ENCODE data around the gene PIERCE2. TPM values are rescaled to one million over a fixed set of nuclear protein-coding genes. Genes with fewer than 3 reads are reported as not detected.

PIERCE2 gene
- total and polyA plus RNA-seq, 2 donors (not counting 1 experiment from before 2014, with no cell fraction given): 3.1 to 3.2 TPM

DNA sequence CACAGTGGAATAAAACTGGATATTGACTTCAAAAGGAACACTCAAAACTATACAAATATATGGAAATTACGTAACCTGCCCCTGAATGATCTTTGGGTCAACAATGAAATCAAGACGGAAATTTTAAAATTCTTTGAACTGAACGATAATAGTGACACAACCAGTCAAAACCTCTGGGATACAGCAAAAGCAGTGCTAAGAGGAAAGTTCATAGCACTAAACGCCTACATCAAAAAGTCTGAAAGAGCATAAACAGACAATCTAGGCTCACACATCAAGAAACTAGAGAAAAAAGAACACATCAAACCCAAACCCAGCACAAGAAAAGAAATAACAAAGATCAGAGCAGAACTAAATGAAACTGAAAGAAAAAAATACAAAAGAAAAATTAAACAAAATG lies 53.2 kb downstream of the PIERCE2 start:
- Histone ChIP-seq H3K79me2 (ENCODE audit: control insufficient read depth, insufficient read depth, low read length) (no peaks in the 10 kb centered on the region), H3K4me1 (ENCODE audit: control insufficient read depth, extremely low read depth, insufficient read depth, low read length) (no peaks in the 10 kb centered on the region), H3K4me3 (replicated peaks in 1 of 4; ENCODE audit: control extremely low read depth in 1 of 4, insufficient read depth in 1 of 4, low read depth in 3 of 4, low read length in 4 of 4) (no peak overlapping the region), H4K20me1 (ENCODE audit: control insufficient read depth, extremely low read depth, insufficient read depth, low read length) (no peaks in the 10 kb centered on the region), H3K27me3 (ENCODE audit: control insufficient read depth, insufficient read depth, low read length) (no peaks in the 10 kb centered on the region), H3K27ac (ENCODE audit: insufficient read depth, low read length) (no peak overlapping the region), H3K4me2 (ENCODE audit: extremely low read depth, insufficient read depth, low read length) (no peak overlapping the region), H2AFZ (ENCODE audit: low read length) (no peak overlapping the region), H3K9me3 (ENCODE audit: control insufficient read depth, insufficient read depth, low read depth, low read length) (no peaks in the 10 kb centered on the region), H3K36me3 (ENCODE audit: control insufficient read depth, insufficient read depth, low read length) (no peaks in the 10 kb centered on the region), H3K9ac (ENCODE audit: insufficient read depth, low read length) (no peak overlapping the region)
- TF ChIP-seq, protein P1, sequence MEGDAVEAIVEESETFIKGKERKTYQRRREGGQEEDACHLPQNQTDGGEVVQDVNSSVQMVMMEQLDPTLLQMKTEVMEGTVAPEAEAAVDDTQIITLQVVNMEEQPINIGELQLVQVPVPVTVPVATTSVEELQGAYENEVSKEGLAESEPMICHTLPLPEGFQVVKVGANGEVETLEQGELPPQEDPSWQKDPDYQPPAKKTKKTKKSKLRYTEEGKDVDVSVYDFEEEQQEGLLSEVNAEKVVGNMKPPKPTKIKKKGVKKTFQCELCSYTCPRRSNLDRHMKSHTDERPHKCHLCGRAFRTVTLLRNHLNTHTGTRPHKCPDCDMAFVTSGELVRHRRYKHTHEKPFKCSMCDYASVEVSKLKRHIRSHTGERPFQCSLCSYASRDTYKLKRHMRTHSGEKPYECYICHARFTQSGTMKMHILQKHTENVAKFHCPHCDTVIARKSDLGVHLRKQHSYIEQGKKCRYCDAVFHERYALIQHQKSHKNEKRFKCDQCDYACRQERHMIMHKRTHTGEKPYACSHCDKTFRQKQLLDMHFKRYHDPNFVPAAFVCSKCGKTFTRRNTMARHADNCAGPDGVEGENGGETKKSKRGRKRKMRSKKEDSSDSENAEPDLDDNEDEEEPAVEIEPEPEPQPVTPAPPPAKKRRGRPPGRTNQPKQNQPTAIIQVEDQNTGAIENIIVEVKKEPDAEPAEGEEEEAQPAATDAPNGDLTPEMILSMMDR (conservative IDR thresholded peaks at IDR 0.05 in 1 of 2, IDR thresholded peaks at IDR 0.05 in 1 of 2; ENCODE audit: low read depth in 1 of 2, low read length in 2 of 2): no peak
- DNase-seq (ENCODE audit: low read depth in 2 of 2): no peak

DNA sequence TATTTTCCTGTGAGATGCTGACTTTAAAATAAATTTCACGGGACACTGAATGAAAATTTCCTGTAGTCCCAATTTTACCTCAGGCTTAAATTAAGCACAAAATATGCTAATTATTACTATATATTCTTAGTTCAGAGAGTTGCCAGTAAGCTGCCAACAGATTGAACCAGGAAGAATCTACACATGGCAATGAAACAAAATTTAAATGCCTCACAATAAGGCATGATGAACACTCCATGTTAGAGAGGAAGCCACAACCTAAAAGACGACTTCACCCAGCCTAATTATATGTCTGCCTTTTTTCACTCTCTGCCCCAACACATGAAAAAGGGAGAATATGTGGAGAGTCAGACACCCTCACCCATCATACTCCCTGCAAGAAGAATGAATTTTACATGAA lies 60.0 kb downstream of the PIERCE2 start:
- TF ChIP-seq EZH2 (IDR thresholded peaks at IDR 0.05; ENCODE audit: low read length, missing control alignments): no peak
- TF ChIP-seq, protein P1 (conservative IDR thresholded peaks at IDR 0.05 in 1 of 2, IDR thresholded peaks at IDR 0.05 in 1 of 2; ENCODE audit: low read depth in 1 of 2, low read length in 2 of 2): no peak
- no peak overlapping the region for H3K4me2 ChIP-seq (ENCODE audit: extremely low read depth, insufficient read depth, low read length)
- no peak overlapping the region for H3K9ac ChIP-seq (ENCODE audit: insufficient read depth, low read length)
- H3K4me3 ChIP-seq (replicated peaks in 1 of 4; ENCODE audit: control extremely low read depth in 1 of 4, insufficient read depth in 1 of 4, low read depth in 3 of 4, low read length in 4 of 4): no peak overlapping the region
- no peaks in the 10 kb centered on the region for H3K36me3 ChIP-seq (ENCODE audit: control insufficient read depth, insufficient read depth, low read length)
- no peak for DNase-seq (ENCODE audit: low read depth in 2 of 2)
- no peak overlapping the region for H2AFZ ChIP-seq (ENCODE audit: low read length)
- no peaks in the 10 kb centered on the region for H3K79me2 ChIP-seq (ENCODE audit: control insufficient read depth, insufficient read depth, low read length)
- no peaks in the 10 kb centered on the region for H3K9me3 ChIP-seq (ENCODE audit: control insufficient read depth, insufficient read depth, low read depth, low read length)
- no peaks in the 10 kb centered on the region for H3K4me1 ChIP-seq (ENCODE audit: control insufficient read depth, extremely low read depth, insufficient read depth, low read length)
- no peak overlapping the region for H3K27ac ChIP-seq (ENCODE audit: insufficient read depth, low read length)
- H4K20me1 ChIP-seq (ENCODE audit: control insufficient read depth, extremely low read depth, insufficient read depth, low read length): no peaks in the 10 kb centered on the region
- no peaks in the 10 kb centered on the region for H3K27me3 ChIP-seq (ENCODE audit: control insufficient read depth, insufficient read depth, low read length)

Other genes with a start within 250 kb of the PIERCE2 start
- 117 and 127 TPM in 2 replicates for gene RSL24D1, start 211.6 kb upstream of the PIERCE2 start, total RNA-seq
- gene RSL24D1, start 211.6 kb upstream of the PIERCE2 start, polyA plus RNA-seq: 54.4 and 56.8 TPM in 2 replicates
- 10.3 and 14.4 TPM in 2 replicates for gene RAB27A, start 118.7 kb upstream of the PIERCE2 start, total RNA-seq
- gene RAB27A, start 118.7 kb upstream of the PIERCE2 start, polyA plus RNA-seq: 34.9 and 47.4 TPM in 2 replicates
- 7.4 and 10.9 TPM in 2 replicates for gene PIGBOS1, start 89.4 kb upstream of the PIERCE2 start, total RNA-seq
- 18.5 and 19.2 TPM in 2 replicates for gene PIGBOS1, start 89.4 kb upstream of the PIERCE2 start, polyA plus RNA-seq
- 9.0 and 18.8 TPM in 2 replicates for gene PIGB, start 89.3 kb upstream of the PIERCE2 start, total RNA-seq
- 24.1 and 27.4 TPM in 2 replicates for gene PIGB, start 89.3 kb upstream of the PIERCE2 start, polyA plus RNA-seq
- gene CCPG1, start 136 bp upstream of the PIERCE2 start, total RNA-seq: 64.6 and 80.9 TPM in 2 replicates
- gene CCPG1, start 136 bp upstream of the PIERCE2 start, polyA plus RNA-seq: 32.5 and 50.0 TPM in 2 replicates
- gene DNAAF4, start 99.7 kb downstream of the PIERCE2 start, total RNA-seq: 0.77 and 1.7 TPM in 2 replicates
- 2.0 and 2.5 TPM in 2 replicates for gene DNAAF4, start 99.7 kb downstream of the PIERCE2 start, polyA plus RNA-seq
- 7.7 and 10.1 TPM in 2 replicates for gene PYGO1, start 179.8 kb downstream of the PIERCE2 start, total RNA-seq
- gene PYGO1, start 179.8 kb downstream of the PIERCE2 start, polyA plus RNA-seq: 9.6 and 11.3 TPM in 2 replicates

Data from fibroblast of lung (primary cell).